Stimulated activated CD8-positive, alpha-beta memory T cell treated with anti-CD3 and anti-CD28 coated beads, Interleukin-12 subunit alpha, Interleukin-12 subunit beta, amount 100 ng/mL, for 24 hours (primary cell): Measurements from ENCODE around the gene CPEB3.

Experiments
- DNase-seq: peaks from one replicate; pipeline ENCODE4 v3.0.0-alpha.2; 2020; ENCODE audit errors: extremely low read depth

The CPEB3 gene

DNA sequence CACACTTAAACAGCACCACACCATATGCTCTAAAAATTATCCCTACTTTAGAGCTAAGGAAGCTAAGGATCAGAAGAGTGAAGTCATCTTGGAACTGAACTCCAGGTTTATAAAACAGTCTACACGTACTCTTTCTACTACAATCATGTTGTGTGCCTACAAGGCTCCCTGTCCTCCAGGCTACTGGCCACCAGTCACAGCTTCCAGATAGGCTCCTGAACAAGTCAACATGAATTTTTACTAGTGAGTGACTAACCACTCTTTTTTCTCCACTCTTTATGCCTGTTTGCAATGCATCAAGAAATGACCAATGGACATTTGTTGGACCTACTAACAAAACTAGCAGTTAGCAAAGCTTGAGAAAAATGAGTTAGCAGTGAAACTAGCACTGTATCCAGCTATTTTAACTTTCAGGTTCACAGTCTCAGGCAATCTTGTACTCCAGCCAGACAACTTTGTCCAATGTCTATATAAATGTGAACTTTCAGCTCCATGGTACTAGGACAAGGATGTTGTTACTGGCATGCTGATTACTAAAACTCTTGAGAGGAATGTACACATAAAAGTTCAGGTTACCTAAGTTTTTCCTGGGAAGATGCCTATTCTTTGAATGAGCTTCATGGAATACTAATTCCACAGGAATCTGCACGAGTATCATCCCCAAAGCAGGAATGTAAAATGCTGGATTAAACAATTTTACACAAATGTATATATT lies 187.3 kb downstream of the CPEB3 start:
- no peak for DNase-seq

DNA sequence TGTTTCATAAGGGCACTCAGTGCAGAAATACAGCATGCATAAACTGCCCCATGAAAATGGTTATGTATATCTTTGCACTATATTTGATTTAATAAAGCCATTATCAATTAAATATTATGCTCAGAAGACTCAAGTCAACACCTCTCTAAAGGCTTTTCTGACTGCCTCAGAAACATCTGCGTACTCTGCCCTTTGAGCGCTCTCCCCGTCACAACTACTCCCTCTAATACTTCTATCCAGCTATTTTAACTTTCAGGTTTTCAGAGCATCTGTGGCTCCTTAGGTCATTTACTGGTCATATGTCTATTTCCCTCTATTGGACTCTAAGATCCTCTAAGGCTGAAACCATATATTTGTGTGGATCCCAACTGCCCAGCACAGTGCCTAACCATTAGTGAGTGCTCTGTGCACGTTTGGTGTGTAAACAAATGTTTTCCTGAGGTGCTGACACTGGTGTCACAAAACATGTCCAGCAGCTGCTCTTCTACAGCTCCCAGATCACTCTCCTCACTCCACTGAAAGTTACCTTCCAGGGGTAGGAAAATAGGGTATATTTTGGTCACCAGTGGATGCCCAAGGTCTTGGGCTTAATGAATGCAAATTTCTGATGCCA lies 188.2 kb downstream of the CPEB3 start:
- DNase-seq: no peak

DNA sequence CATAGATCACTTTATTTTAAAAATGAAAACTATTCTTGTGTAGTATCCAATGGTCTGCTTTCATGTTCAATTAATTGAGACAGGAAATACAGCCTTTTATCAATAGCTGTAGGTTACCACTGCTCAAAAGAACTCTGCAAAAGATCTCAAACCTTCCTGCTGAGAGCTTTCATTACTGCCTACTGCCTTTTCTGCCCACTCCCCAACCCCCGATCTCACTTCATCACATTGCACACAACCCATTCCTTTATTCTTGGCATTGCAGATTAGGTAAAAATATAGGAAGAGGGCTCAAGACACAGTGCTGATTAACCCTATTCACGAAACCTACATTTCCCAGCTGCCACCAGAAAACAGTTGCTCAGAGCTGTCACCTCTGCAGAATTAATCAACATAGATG lies 195.9 kb downstream of the CPEB3 start:
- DNase-seq: no peak

DNA sequence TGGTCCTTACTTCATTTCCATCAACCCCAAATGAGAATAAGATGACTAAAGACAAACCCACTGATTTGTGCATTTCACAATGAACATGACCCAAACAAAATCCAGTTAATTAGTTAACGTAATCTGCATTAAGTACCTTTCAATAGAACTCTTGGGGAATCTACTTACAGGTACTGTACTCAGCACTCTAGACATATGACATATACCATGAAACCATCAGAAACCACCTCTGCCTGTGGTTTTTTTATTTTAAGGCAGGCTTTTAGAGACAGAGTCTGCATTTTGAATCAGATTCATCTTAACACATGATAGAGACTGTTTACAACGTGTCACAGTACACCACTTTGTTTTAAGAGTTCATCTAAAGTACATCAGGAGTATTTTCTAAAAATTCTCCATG lies 198.9 kb downstream of the CPEB3 start:
- no peak for DNase-seq

DNA sequence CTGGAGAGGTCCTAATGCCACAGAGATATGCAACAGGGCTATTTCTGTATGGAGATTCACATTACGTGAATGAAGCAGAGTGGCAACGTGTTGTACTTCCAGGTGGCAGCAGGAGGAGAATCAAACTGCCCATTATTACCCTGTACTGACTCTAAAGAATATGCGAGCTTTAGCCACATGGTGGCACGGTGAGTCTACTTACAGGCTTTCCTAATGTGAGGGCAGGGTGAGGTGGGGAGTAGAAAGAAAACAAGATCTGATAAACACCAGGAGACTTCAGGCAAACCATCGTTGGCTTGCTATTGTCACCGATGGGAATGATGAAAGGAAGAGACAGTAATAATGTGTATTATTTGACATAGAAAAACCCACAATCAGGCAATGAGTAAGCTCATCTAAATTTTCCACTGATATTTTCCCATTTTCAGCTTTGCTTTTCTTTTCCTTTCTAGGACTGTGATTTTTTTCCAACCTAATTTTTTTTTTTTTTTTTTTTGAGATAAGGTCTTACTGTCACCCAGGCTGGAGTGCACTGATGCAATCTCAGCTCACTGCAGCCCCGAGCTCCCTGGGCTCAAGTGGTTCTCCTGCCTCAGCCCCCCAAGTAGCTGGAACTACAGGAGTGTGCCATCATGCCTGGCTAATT lies 203.0 kb downstream of the CPEB3 start:
- peak; percentile 3 for DNase-seq

DNA sequence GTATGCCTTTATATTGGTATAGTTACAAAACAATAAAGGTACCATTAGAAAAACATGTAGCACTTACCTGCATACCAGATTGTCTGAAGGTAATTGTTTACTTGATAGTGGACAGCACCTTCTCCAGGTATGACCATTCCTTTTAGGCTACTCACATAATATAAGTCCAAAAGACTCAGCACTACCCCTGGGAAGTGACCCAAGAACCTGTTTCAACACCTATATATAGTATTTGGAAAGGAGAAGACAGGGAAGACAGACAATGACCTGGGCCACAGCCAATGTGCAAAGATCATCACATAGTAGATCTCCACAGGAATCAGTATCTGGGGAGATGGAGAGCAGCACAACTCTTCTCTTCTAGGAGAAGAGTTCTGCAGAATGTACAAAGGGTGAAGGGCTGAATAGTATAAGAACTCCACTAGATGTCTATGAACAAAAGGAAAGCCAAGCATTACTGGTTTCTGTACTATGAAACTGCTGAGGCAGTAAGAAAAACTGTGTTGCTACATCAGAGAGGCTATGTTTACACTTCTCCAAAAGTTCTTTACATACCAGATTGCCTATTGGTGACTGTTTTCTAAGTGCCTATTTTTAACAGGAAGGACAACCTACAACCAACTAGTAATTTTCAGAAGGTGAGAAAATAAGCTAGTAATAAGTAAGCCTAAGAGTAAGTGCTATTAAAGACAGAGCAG lies 208.1 kb downstream of the CPEB3 start:
- no peak for DNase-seq

DNA sequence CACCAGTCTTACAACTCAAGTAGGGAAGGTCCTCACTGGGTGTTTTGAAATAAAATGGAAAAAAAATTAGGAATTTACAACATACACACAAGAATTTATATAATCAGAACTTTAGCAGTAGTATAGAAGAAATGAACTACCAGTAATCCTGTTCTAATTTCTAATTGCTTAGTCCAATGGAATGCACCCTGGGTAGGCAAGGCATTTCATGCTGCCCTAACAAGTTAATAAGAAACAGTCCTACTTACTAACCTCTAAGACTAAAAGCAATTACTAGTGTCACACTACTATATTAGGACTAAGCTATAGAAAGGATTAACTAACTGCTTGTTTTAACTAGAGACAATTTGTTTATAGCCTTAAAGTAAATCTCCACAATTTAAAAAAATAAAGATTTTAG lies 209.2 kb downstream of the CPEB3 start:
- no peak for DNase-seq

DNA sequence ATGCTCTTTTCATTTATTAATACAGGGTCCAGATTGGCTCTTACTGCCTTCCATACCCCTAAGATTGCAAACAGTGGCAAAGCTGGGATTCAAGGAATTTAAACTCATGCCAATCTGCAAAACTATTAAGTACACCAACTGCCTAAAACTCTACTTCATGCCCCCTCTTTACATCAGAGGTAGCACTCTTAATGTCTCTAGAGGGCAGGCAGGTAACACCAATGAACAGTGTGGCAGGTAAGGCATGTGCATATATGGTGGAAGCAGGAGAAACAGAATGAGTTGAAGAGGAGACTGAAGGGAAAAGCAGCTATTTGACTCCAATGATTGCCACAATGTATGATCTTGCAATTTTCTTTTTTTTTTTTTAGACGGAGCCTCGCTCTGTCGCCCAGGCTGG lies 210.6 kb downstream of the CPEB3 start:
- DNase-seq: no peak

DNA sequence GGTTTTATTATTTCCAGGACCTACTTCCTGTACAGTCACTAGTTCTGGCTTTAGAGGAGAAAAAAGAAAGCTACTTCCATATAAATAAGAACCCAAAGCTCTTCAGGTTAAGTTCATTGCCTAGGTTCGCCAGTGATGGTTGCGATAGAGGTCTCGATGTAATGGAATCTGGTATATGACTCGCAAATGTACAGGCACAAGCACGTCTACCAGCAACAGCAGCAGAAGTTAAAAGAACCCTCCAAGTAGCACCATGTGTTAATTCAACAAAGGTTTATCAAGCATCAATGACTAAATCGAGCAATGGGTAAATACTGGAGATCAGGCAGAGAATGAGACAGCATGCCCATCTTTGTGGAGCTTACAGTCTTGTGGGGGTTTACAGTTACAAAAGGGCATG lies 211.9 kb downstream of the CPEB3 start:
- DNase-seq: no peak

DNA sequence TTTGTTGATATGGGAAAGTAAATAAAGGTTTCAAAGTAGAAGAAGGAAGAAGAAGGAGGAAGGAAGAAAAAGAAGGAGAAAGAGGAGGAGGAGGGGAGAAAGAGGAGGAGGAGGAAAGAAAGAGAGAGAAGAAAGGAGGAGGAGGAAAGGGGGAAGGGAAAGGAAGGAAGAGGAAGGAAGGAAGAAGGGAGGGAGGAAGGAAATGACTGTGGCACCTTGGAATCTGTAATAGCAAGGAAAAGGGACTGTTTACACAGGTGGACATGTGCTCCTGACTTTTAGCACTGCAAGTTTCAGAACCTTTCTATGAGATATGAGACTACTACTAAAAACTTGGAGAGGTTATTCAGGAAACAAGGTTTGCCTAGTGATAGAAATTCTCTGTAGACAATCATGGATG lies 214.2 kb downstream of the CPEB3 start:
- no peak for DNase-seq

DNA sequence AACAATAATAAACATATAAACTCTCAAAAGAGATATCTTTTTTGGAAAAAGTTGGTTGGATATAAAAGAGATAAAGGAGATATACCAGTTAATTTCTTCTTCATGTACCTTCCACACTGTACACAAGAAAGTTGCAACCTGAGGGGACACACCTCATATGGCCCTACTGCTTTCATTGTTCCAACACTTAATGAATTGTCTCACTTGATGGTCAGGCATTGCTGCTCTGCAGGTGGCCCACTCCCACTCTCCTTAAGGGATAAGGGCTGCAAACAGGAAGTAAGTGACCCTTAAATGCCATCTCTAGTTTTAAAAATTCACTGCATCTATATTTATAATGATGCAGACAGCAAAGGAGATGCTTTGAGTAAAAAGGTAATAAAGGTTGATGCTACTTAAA lies 215.0 kb downstream of the CPEB3 start:
- no peak for DNase-seq

DNA sequence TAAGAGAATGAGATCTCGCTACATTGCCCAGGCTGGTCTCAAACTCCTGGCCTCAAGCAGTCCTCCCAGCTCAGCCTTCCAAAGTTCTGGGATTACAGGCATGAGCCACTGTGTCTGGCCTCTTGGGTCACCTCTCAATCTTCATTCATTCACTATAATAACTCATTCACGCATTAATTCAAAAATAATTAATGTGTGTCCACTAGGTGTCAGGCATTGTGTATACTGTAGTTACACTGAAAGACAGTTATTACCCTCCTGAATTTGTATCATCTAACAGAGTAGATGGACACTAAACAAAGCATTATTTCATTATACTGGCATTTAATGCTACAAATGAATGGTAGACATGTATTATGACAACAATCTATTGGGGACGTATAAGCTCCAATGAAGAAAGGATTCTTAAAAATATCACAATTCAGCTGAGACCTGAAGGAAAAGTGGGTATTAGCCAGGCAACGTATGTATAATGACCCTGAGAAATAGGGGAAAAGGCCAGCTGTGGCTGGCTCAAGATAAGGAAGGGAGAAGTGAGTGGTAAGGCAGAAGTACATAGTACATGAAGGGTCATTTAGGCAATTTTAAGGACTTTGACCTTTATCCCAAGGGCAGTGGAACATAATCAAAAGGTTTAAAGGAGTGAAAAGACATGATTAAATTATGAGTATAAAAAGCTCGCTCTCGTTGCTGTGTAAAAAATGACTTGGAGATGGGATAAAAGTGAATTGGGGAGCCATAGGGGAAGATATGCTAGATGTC lies 216.6 kb downstream of the CPEB3 start:
- DNase-seq: no peak

DNA sequence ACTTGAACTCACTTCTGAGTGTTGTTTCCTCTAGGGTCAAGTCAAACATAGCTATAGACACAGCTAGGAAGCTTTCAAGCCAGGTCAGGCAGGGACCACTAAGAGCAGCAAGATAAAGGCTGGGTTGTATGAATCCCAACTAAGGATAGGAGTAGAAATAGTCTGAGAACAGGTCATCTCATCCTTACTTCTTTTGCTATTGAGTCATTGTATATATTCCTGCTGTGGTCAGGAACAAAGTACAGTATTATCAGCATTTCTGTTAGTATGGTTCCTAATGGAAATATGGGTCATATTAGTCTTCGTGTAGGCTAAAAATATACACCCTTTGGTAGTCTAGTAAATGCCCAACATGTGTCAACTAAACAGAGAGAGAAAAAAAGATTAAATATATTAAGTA lies 222.0 kb downstream of the CPEB3 start:
- DNase-seq: no peak

DNA sequence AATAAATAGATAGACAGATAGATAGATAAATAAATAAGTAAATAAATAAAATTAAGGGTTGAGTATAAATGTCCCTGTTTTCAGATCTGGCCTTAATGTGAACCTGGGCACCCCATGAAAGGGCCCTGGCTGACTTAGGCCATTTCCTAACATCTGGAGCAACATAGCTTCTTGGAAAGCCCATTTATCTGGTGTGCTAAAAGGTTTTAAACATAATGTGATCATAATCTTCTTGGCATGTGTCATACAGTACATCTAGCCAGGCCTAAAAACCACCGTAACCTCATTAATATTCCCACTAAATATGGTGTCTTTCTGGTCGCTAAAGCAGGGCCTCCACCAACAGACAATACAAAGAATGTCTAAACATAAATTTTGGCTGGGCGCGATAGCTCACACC lies 224.5 kb downstream of the CPEB3 start:
- no peak for DNase-seq

DNA sequence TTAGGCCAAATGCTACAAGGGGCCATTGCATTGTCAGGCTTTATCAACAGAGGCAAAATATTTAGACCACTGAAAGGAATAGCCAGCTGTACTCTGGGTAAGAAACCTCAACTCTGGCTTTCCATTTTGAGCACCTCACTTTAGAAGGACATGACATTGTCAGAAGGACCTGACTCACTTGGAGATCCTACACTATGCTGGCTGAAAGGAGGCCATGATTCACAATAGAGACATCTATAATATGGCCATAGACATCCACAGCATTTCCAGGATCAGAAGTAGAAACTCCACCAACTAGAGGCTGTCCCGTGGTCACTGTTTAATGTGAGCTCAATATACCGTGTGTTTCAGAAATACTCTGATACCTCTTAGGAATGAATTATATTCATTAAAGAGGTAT lies 226.4 kb downstream of the CPEB3 start:
- no peak for DNase-seq

DNA sequence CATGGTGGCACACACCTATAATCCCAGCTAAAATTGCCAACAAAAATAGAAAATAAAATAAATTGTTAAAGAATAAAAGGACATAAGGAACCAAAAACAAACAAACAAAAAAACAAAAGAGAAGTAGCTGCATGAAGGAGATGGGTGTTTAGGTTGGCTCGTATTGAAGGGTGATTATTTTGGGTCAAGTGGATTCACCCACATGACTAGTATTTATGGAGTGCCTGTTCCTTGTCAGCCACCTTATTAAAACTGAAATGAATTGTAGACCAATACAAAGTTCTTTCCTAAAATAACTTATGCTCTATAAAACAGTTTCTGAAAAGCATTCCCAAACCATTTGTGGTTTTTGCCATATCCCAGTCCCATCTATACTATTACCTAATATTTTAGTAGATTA lies 228.6 kb downstream of the CPEB3 start:
- DNase-seq: no peak

DNA sequence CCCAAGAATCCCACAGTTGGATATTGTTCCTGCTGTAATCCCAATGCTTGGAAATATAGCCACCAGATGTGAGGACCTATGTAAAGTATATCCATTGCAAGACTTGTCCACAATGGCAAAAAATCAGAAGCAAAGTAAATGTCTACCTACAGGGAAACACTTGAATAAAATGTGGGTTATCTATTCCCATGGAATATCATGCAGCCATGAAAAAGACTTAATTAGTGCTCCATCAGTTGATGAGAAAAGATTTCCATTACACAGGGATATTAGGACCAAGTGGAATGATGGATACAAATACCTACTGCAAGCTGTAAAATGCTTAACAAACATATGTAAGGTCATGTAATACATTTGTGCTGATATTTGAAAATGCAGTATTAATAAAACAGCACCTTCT lies 236.1 kb downstream of the CPEB3 start:
- no peak for DNase-seq

DNA sequence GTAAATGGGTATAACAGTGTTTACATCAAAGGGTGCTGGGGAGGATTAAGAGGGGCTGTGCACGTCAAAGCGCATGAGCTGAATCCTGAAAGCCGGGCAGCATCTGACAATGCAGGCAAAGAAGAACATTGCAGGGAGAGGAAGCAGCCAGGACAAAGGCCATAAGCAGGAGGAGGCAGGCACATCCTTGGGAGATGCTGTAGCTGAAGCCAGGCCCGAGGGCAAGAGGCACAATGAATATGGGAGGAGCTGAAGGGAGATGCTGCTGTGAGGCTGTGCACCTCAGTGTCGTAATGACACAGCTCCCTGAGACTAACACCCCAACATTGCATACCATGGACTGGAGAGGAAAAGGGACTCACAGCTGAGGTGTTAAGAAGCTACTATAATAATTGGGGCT lies 238.1 kb downstream of the CPEB3 start:
- no peak for DNase-seq

DNA sequence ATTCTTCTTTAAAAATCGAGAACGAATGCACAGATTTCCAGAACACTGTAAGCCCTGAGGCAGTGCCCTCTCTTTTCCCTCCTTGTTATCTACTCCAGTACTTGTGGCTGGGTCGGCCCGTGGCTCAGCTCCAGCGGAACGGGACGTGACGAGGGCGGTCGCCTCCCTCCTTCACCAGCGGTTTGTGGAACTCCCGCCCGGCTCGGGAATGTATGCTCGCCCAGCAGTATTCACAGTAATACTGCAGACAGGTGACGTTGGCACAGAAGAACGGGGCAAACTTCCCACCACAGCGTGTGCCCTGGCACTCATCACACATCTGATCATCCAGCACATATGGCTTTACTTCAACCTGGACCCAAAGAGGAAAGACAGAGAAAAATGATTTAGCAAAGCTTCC lies 238.8 kb downstream of the CPEB3 start:
- no peak for DNase-seq

DNA sequence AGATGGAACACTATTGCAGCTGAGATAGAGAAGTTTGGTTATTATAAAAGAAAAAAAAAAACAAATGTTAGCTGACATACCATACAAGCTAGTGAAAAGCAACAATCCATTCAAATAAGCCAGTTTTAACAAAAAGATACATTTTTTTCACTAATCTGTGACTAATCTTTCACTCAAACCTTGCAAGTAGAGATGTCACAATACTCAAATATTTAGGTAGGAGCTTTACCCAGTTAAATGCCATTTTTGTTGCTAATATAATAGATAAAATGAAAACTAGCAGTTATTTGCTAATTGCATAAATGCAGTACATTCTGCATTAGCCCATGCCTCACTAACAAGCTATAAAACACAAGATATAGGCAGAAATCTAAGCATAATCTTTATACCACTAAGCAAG lies 243.7 kb downstream of the CPEB3 start:
- no peak for DNase-seq

DNA sequence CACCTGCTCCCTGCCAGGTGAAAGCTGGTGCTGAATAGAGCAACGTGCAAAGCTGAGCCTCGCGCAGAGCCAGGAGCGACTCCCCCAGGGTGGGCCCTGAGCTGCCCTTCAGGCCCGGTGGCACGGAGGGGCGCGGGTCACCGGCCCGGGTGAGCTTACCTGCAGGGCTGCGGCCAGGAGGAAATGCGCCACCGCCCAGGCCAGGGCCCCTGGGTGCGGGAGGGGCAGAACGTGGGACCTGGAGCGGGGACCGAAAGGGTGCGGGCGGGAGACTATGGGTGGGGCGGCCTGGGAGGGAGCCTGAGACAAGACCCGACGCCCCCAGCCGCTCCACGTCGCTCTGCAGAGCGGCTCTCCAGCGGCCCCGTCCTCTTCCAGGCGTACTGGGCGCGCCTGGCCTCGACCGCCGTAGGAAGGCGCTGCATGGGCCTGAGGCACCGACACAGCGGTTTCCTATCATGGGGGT lies 245.2 kb downstream of the CPEB3 start:
- DNase-seq: no peak

DNA sequence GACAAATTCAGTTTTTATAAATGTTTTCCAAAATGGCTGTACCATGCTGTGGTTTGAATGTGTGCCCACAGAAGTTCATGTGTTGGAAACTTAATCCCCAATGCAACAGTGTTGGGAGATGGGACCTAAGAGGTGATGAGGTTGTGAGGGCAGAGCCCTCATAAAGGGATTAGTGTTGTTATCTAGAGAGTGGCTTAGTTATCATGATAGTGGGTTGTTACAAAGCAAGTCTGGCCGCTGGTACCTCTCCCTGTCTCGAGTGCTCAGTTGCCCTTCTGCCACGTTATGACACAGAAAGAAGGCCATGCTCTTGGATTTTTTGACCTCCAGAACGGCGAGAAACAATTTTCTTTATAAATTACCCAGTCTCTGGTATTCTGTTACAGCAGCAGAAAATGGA lies 248.3 kb downstream of the CPEB3 start:
- no peak for DNase-seq
